HG03469 (cell line): ENCODE data around the gene OR6A2.
"Not testable (repeated sequence)": the region's sequence is repeated elsewhere in the genome, so short reads cannot be mapped to it uniquely, and the experiment has no call there.

ENCODE experiments used
- ATAC-seq: cut with Tn5 transposase; IDR thresholded peaks from one replicate; pipeline ENCODE4 v1.9.1; 2021; ENCODE audit warnings: mild to moderate bottlenecking, moderate library complexity, moderate number of reproducible peaks; ENCODE audit not compliant: unreplicated experiment

OR6A2 gene

GRCh38 chr11:6799402-6799801, at the start of gene OR6A2:
Gene OR6A2 (minus strand): TSS chr11:6799689. CDS start chr11:6795708, 3,981 bp downstream.
- no peak for ATAC-seq

GRCh38 chr11:6845383-6845782, 45.9 kb upstream of the OR6A2 start, which contains the start of gene OR10A5:
Gene OR10A5 (plus strand): TSS chr11:6845683. CDS start chr11:6845683, 0 bp downstream.
- ATAC-seq = no peak

DNA sequence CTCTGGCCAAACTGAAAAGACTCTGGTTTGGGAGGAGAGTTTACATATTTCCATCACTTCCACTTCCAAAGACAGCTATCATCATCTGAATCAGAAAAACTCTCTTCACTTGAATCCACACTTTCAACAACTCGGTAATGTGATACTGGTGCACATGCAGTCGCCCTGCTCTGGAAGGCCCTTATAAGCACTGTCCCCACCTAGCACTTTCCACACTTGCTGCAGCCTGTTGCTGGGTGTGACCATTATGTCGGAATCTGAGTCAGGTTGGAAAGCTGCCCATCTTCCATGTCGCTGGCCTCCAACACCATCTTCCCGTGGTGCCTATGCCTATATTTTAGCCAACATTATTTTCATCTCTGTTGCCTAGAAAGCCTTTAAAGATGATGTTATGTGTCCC, 44.9 kb upstream of the OR6A2 start:
- no peak for ATAC-seq

- no peak for ATAC-seq
Measured at GRCh38 chr11:6843670-6844069, 44.2 kb upstream of the OR6A2 start.

DNA sequence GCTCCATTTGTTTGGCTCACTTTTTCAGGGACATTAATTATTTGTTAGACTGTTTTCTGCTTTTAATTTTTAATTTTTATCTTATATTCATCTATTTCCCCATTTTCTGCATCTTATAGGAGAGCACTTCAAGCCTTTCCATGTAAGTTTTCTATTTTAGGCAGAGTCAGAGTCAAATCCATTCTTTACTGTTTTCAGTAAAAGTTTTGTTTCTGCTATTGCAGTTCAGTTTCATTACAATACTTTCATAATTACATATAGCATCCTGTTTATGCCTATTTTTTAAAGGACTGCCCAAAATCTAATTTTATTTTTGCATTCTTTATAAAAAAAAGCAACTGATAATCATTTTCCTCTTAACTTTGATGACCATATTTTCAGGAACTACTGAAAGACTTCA, 42.2 kb upstream of the OR6A2 start:
- ATAC-seq = no peak

GRCh38 chr11:6834021-6834420, 34.5 kb upstream of the OR6A2 start:
- no peak for ATAC-seq

DNA sequence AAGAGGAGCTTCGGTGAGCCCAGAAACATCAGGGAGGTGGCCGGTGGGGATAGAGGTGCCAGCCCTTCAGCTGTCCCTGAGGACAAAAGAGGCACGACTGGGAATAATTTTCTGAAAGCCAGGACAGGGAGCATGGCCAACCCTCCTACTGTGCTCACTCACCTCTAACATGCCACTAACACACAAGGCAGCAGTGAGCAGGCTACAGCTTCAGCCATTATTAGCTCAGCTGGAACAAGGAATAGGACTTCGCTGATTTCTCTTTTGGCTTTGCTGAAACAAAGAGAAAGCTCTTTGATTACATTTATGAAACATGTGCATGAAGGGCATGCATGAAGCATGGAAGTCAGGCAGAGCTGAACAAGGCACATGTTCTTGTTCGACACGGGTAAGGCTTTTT, 33.9 kb upstream of the OR6A2 start:
- ATAC-seq = no peak

GRCh38 chr11:6828103-6828502, 28.6 kb upstream of the OR6A2 start:
- ATAC-seq = no peak

GRCh38 chr11:6825231-6825744, 25.8 kb upstream of the OR6A2 start:
- no peak for ATAC-seq

DNA sequence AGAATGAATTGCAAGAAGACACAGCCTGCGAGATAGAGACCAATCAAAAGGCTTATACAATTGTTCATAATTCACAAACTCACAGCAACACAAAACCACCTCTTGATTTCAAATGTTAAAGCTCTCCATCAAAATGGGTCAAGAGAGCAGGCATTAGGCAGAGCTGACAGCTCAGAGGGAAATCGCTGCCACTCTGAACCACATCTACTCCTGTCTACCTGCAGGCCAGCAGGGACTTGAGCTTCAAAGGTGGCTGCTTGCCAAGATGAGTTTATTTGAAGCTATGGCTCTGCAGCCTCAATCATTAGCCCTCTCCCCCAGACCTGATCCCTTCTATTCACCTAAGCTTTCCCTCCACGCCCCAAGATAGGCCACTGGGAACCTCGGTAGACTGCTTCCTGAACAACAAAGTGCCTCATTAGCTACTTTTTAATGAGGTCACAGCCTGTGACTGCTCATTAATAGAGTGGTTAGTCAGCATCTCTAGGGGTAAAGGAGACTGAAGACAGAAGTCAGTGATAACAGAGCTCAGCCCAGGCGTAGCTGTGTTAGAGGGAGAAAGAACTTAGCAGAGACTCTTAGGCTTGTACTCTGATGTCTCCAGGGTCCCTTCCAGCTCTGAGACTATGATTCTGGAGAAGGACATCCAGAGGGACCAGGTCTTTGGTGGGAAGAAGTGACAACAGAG, 24.8 kb upstream of the OR6A2 start:
- no peak for ATAC-seq

- no peak for ATAC-seq
Measured at GRCh38 chr11:6818967-6819366, 19.5 kb upstream of the OR6A2 start.

DNA sequence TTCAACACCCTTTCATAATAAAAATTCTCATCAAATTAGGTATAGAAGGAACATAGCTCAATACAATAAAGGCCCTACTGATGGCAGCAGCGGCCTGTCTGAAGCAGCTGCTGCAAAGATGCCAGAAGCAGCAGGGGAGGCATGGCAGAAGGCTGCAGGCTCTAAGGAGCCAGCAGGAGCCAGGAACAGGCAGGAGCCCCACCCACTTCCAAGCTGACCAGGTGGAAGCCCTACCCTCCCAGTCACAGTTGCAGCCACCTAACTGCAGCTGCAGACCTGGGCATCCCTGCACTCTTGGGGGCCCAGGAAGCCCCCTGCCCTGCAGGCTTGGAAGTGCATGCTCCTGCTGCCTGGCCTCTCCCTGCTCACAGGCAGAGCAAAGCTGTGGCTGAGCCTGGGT, 18.2 kb upstream of the OR6A2 start:
- no peak for ATAC-seq

DNA sequence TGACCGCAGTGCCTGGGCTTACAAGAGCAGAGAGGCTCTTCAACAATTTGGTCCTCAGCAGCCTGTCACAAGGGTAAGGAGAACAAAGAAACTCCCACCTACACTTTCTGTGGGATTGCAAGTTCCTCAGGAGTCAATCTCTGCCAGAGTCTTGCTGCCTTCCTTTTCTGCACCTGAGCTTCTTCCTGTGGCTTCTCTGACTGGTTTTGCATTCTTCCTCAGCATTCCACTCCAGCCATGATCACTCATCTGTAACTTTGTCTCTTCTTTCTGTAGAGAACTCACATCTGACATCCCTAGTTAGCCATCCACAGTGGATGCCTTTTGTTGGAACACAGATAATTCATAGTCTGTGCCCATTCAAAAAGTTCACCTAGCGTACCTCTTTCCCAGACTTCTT, 14.2 kb upstream of the OR6A2 start:
- ATAC-seq = no peak

DNA sequence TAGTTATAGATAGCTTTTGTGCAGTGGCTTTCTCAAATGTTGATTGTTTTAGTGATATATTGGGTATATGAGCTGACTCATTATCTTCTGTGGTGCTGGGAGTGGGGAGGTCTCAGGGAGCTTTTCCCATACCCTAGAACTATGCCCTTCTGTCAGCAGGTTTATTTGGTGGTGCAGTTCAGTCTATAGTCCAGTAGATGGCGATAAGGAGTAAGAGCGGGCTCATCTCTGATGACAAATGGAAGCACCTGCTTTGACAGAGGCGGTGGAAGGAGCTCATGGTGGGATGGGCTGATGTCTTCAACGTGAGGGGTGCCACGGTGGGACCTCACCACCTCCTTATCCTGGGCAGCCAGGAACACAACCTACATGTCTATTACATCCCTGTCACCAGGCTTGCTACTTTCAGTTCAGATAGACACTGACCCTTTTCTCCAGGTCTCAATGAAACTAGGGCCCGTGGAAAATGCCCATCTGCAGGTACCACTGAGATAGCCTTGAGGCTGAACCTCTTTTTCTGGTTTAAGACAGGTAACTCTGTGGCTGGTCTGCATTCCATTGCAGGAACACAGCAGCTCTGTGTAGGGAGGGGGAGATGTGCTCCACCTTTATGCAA, 13.0 kb upstream of the OR6A2 start:
- ATAC-seq = peak; percentile 76

GRCh38 chr11:6801075-6801474, 1.6 kb upstream of the OR6A2 start:
- not testable (repeated sequence) for ATAC-seq

GRCh38 chr11:6794639-6795038, 4.8 kb downstream of the OR6A2 start:
- no peak for ATAC-seq

- no peak for ATAC-seq
Measured at GRCh38 chr11:6790546-6790945, 8.9 kb downstream of the OR6A2 start.

GRCh38 chr11:6782720-6783119, 16.8 kb downstream of the OR6A2 start, which contains the start of gene OR2AG1:
Gene OR2AG1 (plus strand): TSS chr11:6783020. CDS start chr11:6785038, 2,018 bp downstream.
- ATAC-seq = no peak

DNA sequence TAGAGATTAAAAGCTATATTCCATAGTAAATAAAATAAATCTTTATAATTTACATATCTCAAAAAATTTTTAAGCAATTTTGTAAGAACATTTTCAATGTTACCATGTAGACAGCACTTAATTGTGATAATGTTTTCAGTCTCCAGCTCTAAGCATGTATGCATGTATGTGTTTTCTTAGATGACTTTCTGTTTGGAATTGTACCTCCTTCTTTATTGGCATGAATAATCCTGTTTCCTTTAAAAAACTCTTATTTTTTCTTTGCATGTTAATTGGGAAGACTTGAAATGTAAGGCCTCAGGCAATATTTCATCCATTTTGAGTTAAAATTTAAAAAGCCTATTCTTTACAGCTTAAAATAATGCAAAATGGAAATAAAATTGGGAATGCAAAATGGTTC, 18.7 kb downstream of the OR6A2 start:
- no peak for ATAC-seq

- no peak for ATAC-seq
Measured at GRCh38 chr11:6778518-6778917, 21.0 kb downstream of the OR6A2 start.

- ATAC-seq = peak; percentile 92
Measured at GRCh38 chr11:6771926-6772893, 27.3 kb downstream of the OR6A2 start, which contains the start of gene OR2AG2. Gene OR2AG2 (minus strand): TSS chr11:6771976. CDS start chr11:6768957, 3,019 bp downstream.
